WI38 (cell line): Measurements from ENCODE around the gene ETV5.
"Not testable (repeated sequence)": the region's sequence is repeated elsewhere in the genome, so short reads cannot be mapped to it uniquely, and the experiment has no call there.

Source experiments
- H3K4me3 ChIP-seq: 2 replicates; pipeline ENCODE4 v1.5.1; 2011; ENCODE audit warnings: low read depth, mild to moderate bottlenecking, control low read depth, low read length
- TF ChIP-seq, protein P1 (sequence below): IDR thresholded peaks from 2 replicates; pipeline ENCODE4 v1.5.1; 2012; ENCODE audit warnings: low read depth, mild to moderate bottlenecking, control low read depth, low read length

Gene ETV5

DNA sequence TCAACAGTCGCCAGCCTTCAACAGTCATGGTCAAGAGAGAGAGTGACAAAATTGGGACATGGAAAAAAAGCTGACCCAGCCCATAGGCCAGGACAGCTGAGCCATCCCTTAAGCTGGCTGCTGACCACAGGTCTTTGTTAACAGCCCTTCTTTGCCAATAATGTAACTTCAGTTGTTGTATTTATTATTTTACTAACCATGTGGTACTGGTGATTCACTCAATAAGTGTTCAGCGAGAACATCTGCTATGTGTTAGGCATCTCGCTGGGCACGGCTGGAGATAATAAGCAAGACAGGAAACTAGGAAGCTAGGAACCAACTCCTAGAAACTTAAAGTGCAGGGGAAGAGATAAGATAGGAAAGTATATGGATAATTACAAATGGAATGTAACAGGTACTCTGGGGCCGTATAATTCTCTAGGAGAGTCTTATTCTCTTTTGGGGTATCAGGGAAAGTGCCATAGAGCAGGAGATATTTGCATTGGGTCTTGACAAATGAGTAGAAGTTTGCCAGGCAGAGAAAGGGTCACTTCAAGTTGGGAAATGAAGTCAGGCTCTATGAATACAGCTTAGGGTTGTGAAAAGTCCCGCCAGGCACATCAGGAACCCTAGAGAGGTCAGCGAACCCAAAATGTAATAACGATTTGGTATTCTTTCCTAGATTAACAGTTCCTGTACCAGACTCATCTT lies 87.1 kb downstream of the ETV5 start:
- no peak overlapping the region for H3K4me3 ChIP-seq
- TF ChIP-seq, protein P1, sequence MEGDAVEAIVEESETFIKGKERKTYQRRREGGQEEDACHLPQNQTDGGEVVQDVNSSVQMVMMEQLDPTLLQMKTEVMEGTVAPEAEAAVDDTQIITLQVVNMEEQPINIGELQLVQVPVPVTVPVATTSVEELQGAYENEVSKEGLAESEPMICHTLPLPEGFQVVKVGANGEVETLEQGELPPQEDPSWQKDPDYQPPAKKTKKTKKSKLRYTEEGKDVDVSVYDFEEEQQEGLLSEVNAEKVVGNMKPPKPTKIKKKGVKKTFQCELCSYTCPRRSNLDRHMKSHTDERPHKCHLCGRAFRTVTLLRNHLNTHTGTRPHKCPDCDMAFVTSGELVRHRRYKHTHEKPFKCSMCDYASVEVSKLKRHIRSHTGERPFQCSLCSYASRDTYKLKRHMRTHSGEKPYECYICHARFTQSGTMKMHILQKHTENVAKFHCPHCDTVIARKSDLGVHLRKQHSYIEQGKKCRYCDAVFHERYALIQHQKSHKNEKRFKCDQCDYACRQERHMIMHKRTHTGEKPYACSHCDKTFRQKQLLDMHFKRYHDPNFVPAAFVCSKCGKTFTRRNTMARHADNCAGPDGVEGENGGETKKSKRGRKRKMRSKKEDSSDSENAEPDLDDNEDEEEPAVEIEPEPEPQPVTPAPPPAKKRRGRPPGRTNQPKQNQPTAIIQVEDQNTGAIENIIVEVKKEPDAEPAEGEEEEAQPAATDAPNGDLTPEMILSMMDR: no peak

DNA sequence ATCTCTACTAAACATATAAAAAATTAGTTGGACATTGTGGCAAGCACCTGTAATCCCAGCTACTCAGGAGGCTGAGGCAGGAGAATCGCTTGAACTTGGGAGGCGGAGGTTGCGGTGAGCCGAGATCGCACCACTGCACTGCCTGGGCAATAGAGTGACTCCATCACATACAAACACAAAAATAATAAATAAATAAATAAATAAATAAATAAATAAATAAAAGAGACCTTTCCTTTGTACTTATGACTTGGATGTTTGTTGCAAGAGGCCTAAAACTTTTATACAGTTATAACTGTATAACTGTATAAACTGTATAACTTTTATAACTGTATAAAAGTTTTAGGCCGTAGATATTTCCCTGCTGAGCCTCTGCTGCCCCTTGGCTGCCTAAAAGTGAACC lies 87.6 kb downstream of the ETV5 start:
- H3K4me3 ChIP-seq: not testable (repeated sequence)

DNA sequence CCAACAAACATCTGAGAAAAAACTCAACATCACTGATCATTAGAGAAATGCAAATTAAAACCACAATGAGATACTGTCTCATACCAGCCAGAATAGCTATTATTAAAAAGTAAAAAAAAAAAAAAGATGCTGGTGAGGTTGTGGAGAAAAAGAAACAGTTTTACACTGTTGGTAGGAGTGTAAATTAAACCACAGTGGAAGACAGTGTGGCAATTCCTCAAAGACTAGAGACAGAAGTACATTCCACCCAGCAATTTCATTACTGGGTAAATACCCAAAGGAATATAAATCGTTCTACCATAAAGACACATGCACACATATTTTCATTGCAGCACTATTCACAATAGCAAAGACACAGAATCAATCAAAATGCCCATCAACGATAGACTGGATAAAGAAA lies 89.6 kb downstream of the ETV5 start:
- not testable (repeated sequence) for H3K4me3 ChIP-seq

DNA sequence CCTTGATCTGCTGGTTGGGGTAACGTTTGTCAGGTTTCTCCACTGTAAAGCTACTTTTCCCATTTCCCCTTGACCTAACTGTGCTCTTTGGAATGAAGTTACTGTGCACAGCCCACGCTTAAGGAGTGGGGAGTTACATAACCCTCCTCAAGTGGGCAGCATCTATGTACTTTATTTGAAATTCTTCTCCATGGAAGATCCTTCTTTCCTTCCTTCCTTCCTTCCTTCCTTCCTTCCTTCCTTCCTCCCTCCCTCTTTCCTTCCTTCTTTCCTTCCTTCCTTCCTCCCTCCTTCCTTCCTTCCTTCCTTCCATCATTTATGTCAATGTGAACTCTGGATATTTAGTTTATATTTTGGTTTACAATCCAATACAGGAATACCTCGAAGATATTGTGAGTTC lies 94.0 kb downstream of the ETV5 start:
- no peak overlapping the region for H3K4me3 ChIP-seq

DNA sequence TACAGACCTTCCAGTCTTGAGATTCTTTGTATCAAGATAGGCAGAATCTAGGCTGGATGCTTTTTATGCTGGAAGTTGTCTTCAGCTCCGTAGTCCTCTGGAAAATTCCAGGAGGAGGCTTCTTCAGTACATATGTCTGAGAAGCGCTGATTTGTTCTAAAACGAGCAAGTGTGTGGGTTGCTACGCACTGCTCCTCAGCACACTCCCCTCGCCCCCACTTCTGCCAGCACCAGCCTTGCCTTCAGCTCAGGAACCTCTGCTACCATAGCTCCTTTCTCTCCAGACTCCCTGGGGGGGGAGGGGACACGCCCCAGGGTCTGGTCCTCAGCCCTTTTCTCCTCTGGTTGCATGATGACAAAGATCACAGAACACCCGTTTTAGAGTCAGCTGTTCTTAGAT lies 95.6 kb downstream of the ETV5 start:
- TF ChIP-seq, protein P1: no peak
- no peak overlapping the region for H3K4me3 ChIP-seq

More for the DNA sequence above, 94.0 kb downstream of the ETV5 start:
- TF ChIP-seq, protein P1: no peak

DNA sequence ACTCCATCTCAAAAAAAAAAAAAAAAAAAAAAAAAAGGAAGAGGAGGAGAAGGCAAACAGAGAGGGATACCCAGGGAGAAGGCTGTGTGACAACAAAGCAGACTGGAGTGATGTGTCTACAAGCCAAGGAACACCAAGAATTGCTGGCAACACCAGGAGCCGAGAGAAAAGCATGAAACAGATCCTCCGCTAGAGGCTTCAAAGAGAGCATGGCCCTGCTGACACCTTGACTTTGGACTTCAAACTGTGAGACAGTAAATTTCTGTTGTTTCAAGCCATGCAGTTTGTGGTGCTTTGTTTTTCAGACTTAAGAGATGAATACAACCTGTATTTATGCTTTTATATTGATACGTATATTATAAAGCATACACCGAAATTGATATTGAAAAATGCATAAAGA lies 96.8 kb downstream of the ETV5 start:
- no peak overlapping the region for H3K4me3 ChIP-seq
- TF ChIP-seq, protein P1: no peak

DNA sequence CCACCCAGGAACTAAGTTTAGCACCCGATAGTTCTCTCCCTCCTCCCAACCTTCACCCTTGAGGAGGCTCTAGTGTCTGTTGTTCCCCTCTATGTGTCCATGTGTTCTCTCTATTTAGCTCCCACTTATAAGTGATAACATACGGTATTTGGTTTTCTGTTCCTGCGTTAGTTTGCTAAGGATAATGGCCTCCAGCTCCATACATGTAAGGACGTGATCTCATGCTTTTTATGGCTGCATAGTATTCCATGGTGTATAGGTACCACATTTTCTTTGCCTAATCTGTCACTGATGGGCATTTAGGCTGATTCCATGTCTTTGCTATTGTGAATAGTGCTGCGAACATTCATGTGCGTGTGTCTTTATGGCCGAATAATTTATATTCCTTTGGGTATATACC lies 104.2 kb downstream of the ETV5 start:
- H3K4me3 ChIP-seq: no peak overlapping the region
- TF ChIP-seq, protein P1: no peak

DNA sequence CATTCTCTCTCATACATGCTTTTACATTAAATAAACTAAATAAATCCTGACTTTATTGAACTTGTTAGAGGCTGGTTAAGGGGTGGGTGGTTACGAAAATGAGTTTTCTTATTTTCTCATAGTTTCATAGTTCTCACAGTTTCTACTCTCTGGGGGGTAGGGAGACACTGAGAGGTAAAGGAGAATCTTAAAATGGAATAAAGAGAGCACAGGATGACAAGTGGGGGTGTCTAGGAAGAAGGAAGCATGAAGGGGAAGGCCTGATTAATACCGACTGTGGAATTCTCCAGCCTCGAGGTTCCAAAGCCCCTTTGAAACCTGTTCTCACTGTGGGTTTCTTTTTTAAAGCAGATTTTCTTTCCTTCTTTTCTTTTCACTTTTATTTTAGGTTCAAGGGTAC lies 104.7 kb downstream of the ETV5 start:
- TF ChIP-seq, protein P1: no peak
- no peak overlapping the region for H3K4me3 ChIP-seq
